Non-pigmented ciliary epithelial cell (primary cell): ENCODE results near the gene PRKG1.
"Not testable (repeated sequence)": the region's sequence is repeated elsewhere in the genome, so short reads cannot be mapped to it uniquely, and the experiment has no call there.

Source experiments
- DNase-seq: peaks from one replicate; pipeline ENCODE4 v3.0.0-alpha.2; 2010; ENCODE audit warnings: low read depth

The PRKG1 gene

GRCh38 chr10:51117053-51117660, 42.9 kb downstream of the PRKG1 start:
- no peak for DNase-seq

- DNase-seq: no peak
Measured at GRCh38 chr10:51117794-51118193, 43.5 kb downstream of the PRKG1 start.

- no peak for DNase-seq
Measured at GRCh38 chr10:51119441-51119840, 45.2 kb downstream of the PRKG1 start.

- no peak for DNase-seq
Measured at GRCh38 chr10:51121861-51122260, 47.6 kb downstream of the PRKG1 start.

- DNase-seq: no peak
Measured at GRCh38 chr10:51124852-51125251, 50.6 kb downstream of the PRKG1 start.

GRCh38 chr10:51125518-51125917, 51.2 kb downstream of the PRKG1 start:
- no peak for DNase-seq

- no peak for DNase-seq
Measured at GRCh38 chr10:51129946-51130544, 55.8 kb downstream of the PRKG1 start.

- DNase-seq: no peak
Measured at GRCh38 chr10:51137756-51138529, 63.7 kb downstream of the PRKG1 start.

GRCh38 chr10:51139176-51139575, 64.9 kb downstream of the PRKG1 start:
- no peak for DNase-seq

GRCh38 chr10:51141010-51141409, 66.7 kb downstream of the PRKG1 start:
- no peak for DNase-seq

- DNase-seq: no peak
Measured at GRCh38 chr10:51144161-51144781, 70.0 kb downstream of the PRKG1 start.

GRCh38 chr10:51145375-51145774, 71.1 kb downstream of the PRKG1 start:
- no peak for DNase-seq

GRCh38 chr10:51147644-51148399, 73.5 kb downstream of the PRKG1 start:
- no peak for DNase-seq

GRCh38 chr10:51156926-51157325, 82.6 kb downstream of the PRKG1 start:
- DNase-seq: no peak

- no peak for DNase-seq
Measured at GRCh38 chr10:51158832-51159231, 84.5 kb downstream of the PRKG1 start.

- DNase-seq: peak; percentile 43
Measured at GRCh38 chr10:51159841-51160240, 85.6 kb downstream of the PRKG1 start.

- no peak for DNase-seq
Measured at GRCh38 chr10:51162002-51162401, 87.7 kb downstream of the PRKG1 start.

GRCh38 chr10:51163380-51164049, 89.2 kb downstream of the PRKG1 start:
- DNase-seq: not testable (repeated sequence)

- no peak for DNase-seq
Measured at GRCh38 chr10:51168086-51168815, 94.0 kb downstream of the PRKG1 start.

- DNase-seq: no peak
Measured at GRCh38 chr10:51169111-51169510, 94.8 kb downstream of the PRKG1 start.
